B cell (primary cell): Measurements from ENCODE around the gene ATAT1. TPM values are rescaled to one million over a fixed set of nuclear protein-coding genes. Genes with fewer than 3 reads are reported as not detected.

Experiments
- ATAC-seq: fragments of 200-7000 bp; cut with Tn5 transposase; one replicate; pipeline ENCODE4 v1.10.0; 2021; ENCODE audit warnings: low read depth, mild to moderate bottlenecking, moderate number of reproducible peaks, moderate library complexity
- CTCF ChIA-PET: fragments of 350-600 bp; sonication (Branson Sonifier 250); formaldehyde crosslinking; loops from one replicate; lab custom pipeline; 2021; ENCODE audit warnings: antibody characterized with exemption, inconsistent platforms; lab: Charles Lee
- POLR2A ChIA-PET: fragments of 350-600 bp; sonication (Branson Sonifier 250); formaldehyde crosslinking; loops from one replicate; lab custom pipeline; 2021; ENCODE audit warnings: antibody characterized with exemption; lab: Charles Lee
- DNase-seq: peaks from one replicate; pipeline ENCODE4 v3.0.0; 2013
- H2AFZ ChIP-seq: 2 replicates; pipeline ENCODE4 v1.6.1; 2012; ENCODE audit warnings: mild to moderate bottlenecking, low read depth, low read length; ENCODE audit not compliant: insufficient read depth, poor library complexity, severe bottlenecking
- H3K27ac ChIP-seq, 2 donors: 1 replicate in 1 of 2; 2 replicates in 1 of 2; pipeline ENCODE4 v1.5.1; 2012 to 2013; ENCODE audit warnings: low read length in 2 of 2, mild to moderate bottlenecking in 2 of 2, moderate library complexity in 1 of 2
- H3K27me3 ChIP-seq, 4 experiments: fragments of 200-600 bp in 1 of 4; sonication (generic) in 1 of 4; replicated peaks in 1 of 4; 1 replicate in 2 of 4; 2 replicates in 2 of 4; pipeline versions ENCODE4 v1.6.1 to v1.7.0; 2013 to 2016; ENCODE audit warnings: low read length in 3 of 4, mild to moderate bottlenecking in 2 of 4, mixed read lengths in 1 of 4, moderate library complexity in 1 of 4; ENCODE audit not compliant: insufficient read depth in 4 of 4, control insufficient read depth in 3 of 4; ENCODE audit errors: control extremely low read depth in 1 of 4
- H3K36me3 ChIP-seq, 2 experiments: replicated peaks in 1 of 2; 1 replicate in 1 of 2; 2 replicates in 1 of 2; pipeline versions ENCODE4 v1.6.1 to v1.7.1; 2013; ENCODE audit warnings: low read length in 1 of 2; ENCODE audit not compliant: insufficient read depth in 2 of 2, control insufficient read depth in 1 of 2; ENCODE audit errors: control extremely low read depth in 1 of 2, extremely low read depth in 1 of 2
- H3K4me1 ChIP-seq, 2 donors: fragments of 200-600 bp in 1 of 2; sonication (generic) in 1 of 2; 1 replicate in 1 of 2; 2 replicates in 1 of 2; pipeline versions ENCODE4 v1.5.1 to v1.6.1; 2013 to 2017; ENCODE audit warnings: low read length in 2 of 2; ENCODE audit not compliant: control insufficient read depth in 2 of 2, insufficient read depth in 2 of 2
- H3K4me2 ChIP-seq: replicated peaks from 2 replicates; pipeline ENCODE3; 2012; ENCODE audit warnings: mild to moderate bottlenecking, low read depth, low read length; ENCODE audit not compliant: poor library complexity, severe bottlenecking
- H3K4me3 ChIP-seq, 5 experiments: fragments of 200-600 bp in 1 of 5; sonication (generic) in 1 of 5; 1 replicate in 3 of 5; 2 replicates in 2 of 5; pipeline versions ENCODE4 v1.5.1 to v1.7.0; 2011 to 2016; ENCODE audit warnings: low read length in 4 of 5, mild to moderate bottlenecking in 4 of 5, low read depth in 2 of 5, control low read depth in 1 of 5, moderate library complexity in 1 of 5; ENCODE audit not compliant: insufficient read depth in 1 of 5; ENCODE audit errors: control extremely low read depth in 1 of 5, extremely low read depth in 1 of 5
- H3K79me2 ChIP-seq: fragments of 200-600 bp; sonication (generic); one replicate; pipeline ENCODE4 v1.6.0; 2016; ENCODE audit warnings: low read length; ENCODE audit not compliant: control insufficient read depth, insufficient read depth
- H3K9ac ChIP-seq: fragments of 200-600 bp; sonication (generic); 2 replicates; pipeline ENCODE4 v1.6.1; 2017; ENCODE audit warnings: mild to moderate bottlenecking, low read length, moderate library complexity
- H3K9me3 ChIP-seq, 3 donors: one replicate each; pipeline versions ENCODE4 v1.6.1 to v1.7.1; 2013; ENCODE audit warnings: low read length in 2 of 3; ENCODE audit not compliant: control insufficient read depth in 2 of 3, insufficient read depth in 1 of 3; ENCODE audit errors: control extremely low read depth in 1 of 3
- H4K20me1 ChIP-seq: 2 replicates; pipeline ENCODE4 v1.6.0; 2012; ENCODE audit warnings: mild to moderate bottlenecking, low read length; ENCODE audit not compliant: insufficient read depth, control insufficient read depth, poor library complexity, severe bottlenecking
- H3K27ac Mint-ChIP-seq: one replicate; pipeline ENCODE4 v1.8.0; 2021; ENCODE audit warnings: mixed read lengths
- H3K27me3 Mint-ChIP-seq: one replicate; pipeline ENCODE4 v1.8.0; 2021; ENCODE audit warnings: mixed read lengths
- H3K4me1 Mint-ChIP-seq: one replicate; pipeline ENCODE4 v1.8.0; 2021; ENCODE audit warnings: mixed read lengths
- H3K4me3 Mint-ChIP-seq: one replicate; pipeline ENCODE4 v1.8.0; 2021; ENCODE audit warnings: mixed read lengths
- H3K9me3 Mint-ChIP-seq: one replicate; pipeline ENCODE4 v1.8.0; 2022; ENCODE audit warnings: mixed read lengths; ENCODE audit not compliant: insufficient read depth
- EZH2 ChIP-seq: IDR thresholded peaks from 2 replicates; pipeline ENCODE4 v1.6.1; 2012; ENCODE audit warnings: borderline replicate concordance, low read depth, mild to moderate bottlenecking, moderate library complexity, low read length; ENCODE audit not compliant: insufficient read depth, poor library complexity, severe bottlenecking
- WGBS: methylation state at CpG from one replicate; pipeline ENCODE4 v1.1.5; 2013; ENCODE audit warnings: missing lambda C conversion rate; ENCODE audit not compliant: insufficient coverage; 5-methylcytosine and 5-hydroxymethylcytosine counted together
- intact Hi-C: fragments of 100-400 bp; cut with micrococcal nuclease; formaldehyde crosslinking; loops from one replicate; pipeline ENCODE4 v1.10.0; 2022
- polyA plus RNA-seq: library from polyadenylated mRNA; depleted of rRNA; stranded (reverse); fragments of >200 nt; gene quantifications from 2 replicates; pipeline ENCODE4 v1.2.3, GENCODE V29; 2012
- total RNA-seq, 2 donors: library from RNA; stranded (reverse); fragments of 120-200 nt in 1 of 2; gene quantifications; 1 replicate in 1 of 2; 2 replicates in 1 of 2; pipeline versions ENCODE4 v1.2.3 to v1.2.4, GENCODE V29; 2013 to 2022
- TF ChIP-seq, protein P1 (sequence below): fragments of 200-600 bp; IDR thresholded peaks from one replicate; pipeline ENCODE4 v1.8.0; 2022; ENCODE audit warnings: antibody characterized with exemption, mild to moderate bottlenecking

The ATAT1 gene
- total and polyA plus RNA-seq, 2 donors (not counting 1 experiment from before 2014, with no cell fraction given): 15.7 to 21.5 TPM

- Histone ChIP-seq H3K27me3 (no peaks in the 10 kb centered on the region), H2AFZ (no peak overlapping the region), H3K4me1 (no peaks in the 10 kb centered on the region), H3K4me2 (no peak overlapping the region), H3K36me3 (peaks cover 15 to 69% of the 10 kb centered on the region in 2 experiments), H3K27ac (no peak overlapping the region), H4K20me1 (peaks cover 16% of the 10 kb centered on the region), H3K9ac (no peak overlapping the region), H3K9me3 (no peaks in the 10 kb centered on the region), H3K79me2 (peaks cover 14% of the 10 kb centered on the region), H3K4me3 (no peak overlapping the region)
- Mint-ChIP-seq H3K4me1 (no peaks in the 10 kb centered on the region), H3K4me3 (no peak overlapping the region), H3K27me3 (no peaks in the 10 kb centered on the region), H3K27ac (no peak overlapping the region), H3K9me3 (no peaks in the 10 kb centered on the region)
- WGBS: 94% methylated on average over 12 of the region's 15 CpGs
- ChIA-PET POLR2A (interaction anchor here (0.7 to 0.8 kb wide), 2 partner anchors 19 to 100 kb away, joined by 3 read pairs; partner anchors contain the start of gene ABCF1), CTCF (interaction anchor here (1.4 to 12.2 kb wide), 5 partner anchors 45 to 106 kb away, joined by 4 to 295 read pairs (median 4); partner anchors contain the start of gene DHX16)
- DNase-seq: no peak
- intact Hi-C loops: no loop called here
- TF ChIP-seq EZH2: no peak
- TF ChIP-seq, protein P1, sequence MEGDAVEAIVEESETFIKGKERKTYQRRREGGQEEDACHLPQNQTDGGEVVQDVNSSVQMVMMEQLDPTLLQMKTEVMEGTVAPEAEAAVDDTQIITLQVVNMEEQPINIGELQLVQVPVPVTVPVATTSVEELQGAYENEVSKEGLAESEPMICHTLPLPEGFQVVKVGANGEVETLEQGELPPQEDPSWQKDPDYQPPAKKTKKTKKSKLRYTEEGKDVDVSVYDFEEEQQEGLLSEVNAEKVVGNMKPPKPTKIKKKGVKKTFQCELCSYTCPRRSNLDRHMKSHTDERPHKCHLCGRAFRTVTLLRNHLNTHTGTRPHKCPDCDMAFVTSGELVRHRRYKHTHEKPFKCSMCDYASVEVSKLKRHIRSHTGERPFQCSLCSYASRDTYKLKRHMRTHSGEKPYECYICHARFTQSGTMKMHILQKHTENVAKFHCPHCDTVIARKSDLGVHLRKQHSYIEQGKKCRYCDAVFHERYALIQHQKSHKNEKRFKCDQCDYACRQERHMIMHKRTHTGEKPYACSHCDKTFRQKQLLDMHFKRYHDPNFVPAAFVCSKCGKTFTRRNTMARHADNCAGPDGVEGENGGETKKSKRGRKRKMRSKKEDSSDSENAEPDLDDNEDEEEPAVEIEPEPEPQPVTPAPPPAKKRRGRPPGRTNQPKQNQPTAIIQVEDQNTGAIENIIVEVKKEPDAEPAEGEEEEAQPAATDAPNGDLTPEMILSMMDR: no peak
- ATAC-seq: no peak
Measured at GRCh38 chr6:30589754-30590358, 36.8 kb upstream of the ATAT1 start.

DNA sequence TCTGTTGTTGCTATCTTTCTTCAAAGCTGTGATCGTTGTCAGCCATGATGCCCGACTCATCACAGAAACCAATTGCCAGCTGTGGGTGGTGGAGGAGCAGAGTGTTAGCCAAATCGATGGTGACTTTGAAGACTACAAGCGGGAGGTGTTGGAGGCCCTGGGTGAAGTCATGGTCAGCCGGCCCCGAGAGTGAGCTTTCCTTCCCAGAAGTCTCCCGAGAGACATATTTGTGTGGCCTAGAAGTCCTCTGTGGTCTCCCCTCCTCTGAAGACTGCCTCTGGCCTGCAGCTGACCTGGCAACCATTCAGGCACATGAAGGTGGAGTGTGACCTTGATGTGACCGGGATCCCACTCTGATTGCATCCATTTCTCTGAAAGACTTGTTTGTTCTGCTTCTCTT, 36.2 kb upstream of the ATAT1 start:
- Histone ChIP-seq H3K4me2 (no peak overlapping the region), H3K9ac (no peak overlapping the region), H2AFZ (no peak overlapping the region), H3K36me3 (peaks cover 18 to 64% of the 10 kb centered on the region in 2 experiments), H3K4me3 (no peak overlapping the region), H3K27me3 (no peaks in the 10 kb centered on the region), H3K27ac (no peak overlapping the region), H3K4me1 (no peaks in the 10 kb centered on the region), H3K79me2 (peaks cover 10% of the 10 kb centered on the region), H3K9me3 (no peaks in the 10 kb centered on the region), H4K20me1 (peaks cover 16% of the 10 kb centered on the region)
- DNase-seq (no peak), ATAC-seq (no peak)
- CTCF ChIA-PET: interaction anchor here (1.1 to 12.2 kb wide), 7 partner anchors 11 to 140 kb away, joined by 4 to 295 read pairs (median 4); partner anchors contain the start of gene DHX16
- TF ChIP-seq, protein P1: no peak
- no peak for TF ChIP-seq EZH2
- WGBS: 92% methylated on average over 7 of the region's 8 CpGs
- POLR2A ChIA-PET: no interaction called here
- no peaks in the 10 kb centered on the region for H3K9me3 Mint-ChIP-seq
- H3K4me1 Mint-ChIP-seq: no peaks in the 10 kb centered on the region
- intact Hi-C loops: no loop called here
- no peak overlapping the region for H3K4me3 Mint-ChIP-seq
- H3K27ac Mint-ChIP-seq: no peak overlapping the region
- no peaks in the 10 kb centered on the region for H3K27me3 Mint-ChIP-seq
